GM23338 (cell line): ENCODE results near the gene DAAM2. TPM values are rescaled to one million over a fixed set of nuclear protein-coding genes. Genes with fewer than 3 reads are reported as not detected.

ENCODE experiments used
- ATAC-seq: fragments of 200-7000 bp; cut with Tn5 transposase; 3 replicates; pipeline ENCODE4 v1.9.1; 2020
- DNase-seq: peaks from one replicate; pipeline ENCODE4 v3.0.0-alpha.2; 2015; ENCODE audit warnings: low spot score
- H2AFZ ChIP-seq: fragments of 200-600 bp; sonication (generic); 2 replicates; pipeline ENCODE4 v1.8.0; 2016; ENCODE audit warnings: antibody characterized with exemption, mild to moderate bottlenecking, moderate library complexity
- H3F3A ChIP-seq: fragments of 200-600 bp; sonication (generic); replicated peaks from 2 replicates; pipeline ENCODE4 v1.8.0; 2017; ENCODE audit warnings: antibody characterized with exemption, mixed run types, low read depth
- H3K27ac ChIP-seq: fragments of 200-600 bp; sonication (generic); 2 replicates; pipeline ENCODE4 v1.6.1; 2016; ENCODE audit warnings: low read depth
- H3K27me3 ChIP-seq: fragments of 200-600 bp; sonication (generic); 2 replicates; pipeline ENCODE4 v1.8.0; 2016; ENCODE audit warnings: mild to moderate bottlenecking, mixed run types, moderate library complexity; ENCODE audit not compliant: insufficient read depth
- H3K36me3 ChIP-seq: fragments of 200-600 bp; sonication (generic); 2 replicates; pipeline ENCODE4 v1.8.0; 2016; ENCODE audit warnings: mild to moderate bottlenecking; ENCODE audit not compliant: insufficient read depth
- H3K4me1 ChIP-seq: fragments of 200-600 bp; sonication (generic); 2 replicates; pipeline ENCODE4 v1.8.0; 2016; ENCODE audit warnings: mild to moderate bottlenecking, moderate library complexity; ENCODE audit not compliant: insufficient read depth
- H3K4me2 ChIP-seq: fragments of 200-600 bp; sonication (generic); 2 replicates; pipeline ENCODE4 v1.7.1; 2017; ENCODE audit warnings: mixed run types
- H3K4me3 ChIP-seq: fragments of 200-600 bp; sonication (generic); 2 replicates; pipeline ENCODE4 v1.6.1; 2016; ENCODE audit warnings: mixed run types
- H3K79me2 ChIP-seq: fragments of 200-600 bp; sonication (generic); replicated peaks from 2 replicates; pipeline ENCODE4 v1.8.0; 2017; ENCODE audit warnings: mild to moderate bottlenecking; ENCODE audit not compliant: insufficient read depth
- H3K9me2 ChIP-seq: fragments of 200-600 bp; sonication (generic); 2 replicates; pipeline ENCODE4 v1.8.0; 2017; ENCODE audit not compliant: insufficient read depth
- H4K20me1 ChIP-seq: fragments of 200-600 bp; sonication (generic); replicated peaks from 2 replicates; pipeline ENCODE4 v1.8.0; 2017; ENCODE audit warnings: mild to moderate bottlenecking; ENCODE audit not compliant: insufficient read depth
- H3K27ac Mint-ChIP-seq: 2 replicates; pipeline ENCODE4 v1.8.0; 2020; ENCODE audit warnings: inconsistent platforms, mild to moderate bottlenecking, moderate library complexity, mixed read lengths
- H3K27me3 Mint-ChIP-seq: 3 replicates; pipeline ENCODE4 v1.8.0; 2022; ENCODE audit warnings: low read depth, mild to moderate bottlenecking, moderate library complexity, mixed read lengths, inconsistent platforms; ENCODE audit not compliant: insufficient read depth, poor library complexity
- H3K36me3 Mint-ChIP-seq: 3 replicates; pipeline ENCODE4 v1.8.0; 2021; ENCODE audit warnings: low read depth, mild to moderate bottlenecking, inconsistent platforms, moderate library complexity, mixed read lengths
- H3K4me1 Mint-ChIP-seq: 3 replicates; pipeline ENCODE4 v1.8.0; 2020; ENCODE audit warnings: mild to moderate bottlenecking, inconsistent platforms, mixed read lengths
- H3K4me3 Mint-ChIP-seq: 3 replicates; pipeline ENCODE4 v1.8.0; 2021; ENCODE audit warnings: moderate library complexity, mild to moderate bottlenecking, inconsistent platforms, mixed read lengths
- H3K9me3 Mint-ChIP-seq: 3 replicates; pipeline ENCODE4 v1.8.0; 2020; ENCODE audit warnings: moderate library complexity, mild to moderate bottlenecking, inconsistent platforms, mixed read lengths
- CREB1 ChIP-seq: fragments of 250-450 bp; sonication (Bioruptor Pico); IDR thresholded peaks from 2 replicates; pipeline ENCODE4 v1.5.0; 2020; ENCODE audit warnings: low read depth, mild to moderate bottlenecking, moderate library complexity
- CTCF ChIP-seq, 2 experiments: fragments of 200-600 bp in 1 of 2; sonication (generic) in 1 of 2; conservative IDR thresholded peaks; 2 replicates each; pipeline versions ENCODE4 v1.5.1 to v1.6.1; 2016 to 2017; ENCODE audit warnings: antibody characterized with exemption in 2 of 2, low read depth in 2 of 2, mild to moderate bottlenecking in 2 of 2, moderate library complexity in 1 of 2
- EZH2 ChIP-seq: fragments of 200-600 bp; sonication (generic); IDR thresholded peaks from one replicate; pipeline ENCODE4 v1.8.0; 2017; ENCODE audit warnings: antibody characterized with exemption, mild to moderate bottlenecking, low read depth; ENCODE audit not compliant: unreplicated experiment
- EZH2phosphoT487 ChIP-seq: fragments of 200-600 bp; sonication (generic); IDR thresholded peaks from one replicate; pipeline ENCODE4 v1.8.1; 2018; ENCODE audit warnings: antibody characterized with exemption; ENCODE audit not compliant: unreplicated experiment
- JUNB ChIP-seq: IDR thresholded peaks from one replicate; pipeline ENCODE4 v1.6.1; 2016; ENCODE audit warnings: antibody characterized with exemption; ENCODE audit not compliant: unreplicated experiment
- NANOG ChIP-seq: IDR thresholded peaks from 2 replicates; pipeline ENCODE4 v1.6.1; 2016; ENCODE audit warnings: antibody characterized with exemption, borderline replicate concordance
- POLR2AphosphoS5 ChIP-seq: IDR thresholded peaks from 2 replicates; pipeline ENCODE4 v1.6.1; 2016; ENCODE audit warnings: antibody characterized with exemption, low read depth
- REST ChIP-seq: IDR thresholded peaks from one replicate; pipeline ENCODE4 v1.6.1; 2018; ENCODE audit warnings: antibody characterized with exemption; ENCODE audit not compliant: unreplicated experiment
- STAT1 ChIP-seq: IDR thresholded peaks from one replicate; pipeline ENCODE4 v1.6.1; 2016; ENCODE audit warnings: antibody characterized with exemption; ENCODE audit not compliant: unreplicated experiment
- ZNF114 ChIP-seq: fragments of 250-450 bp; sonication (Bioruptor Pico); IDR thresholded peaks from 2 replicates; pipeline ENCODE4 v1.5.0; 2020; ENCODE audit warnings: mild to moderate bottlenecking, moderate library complexity
- ZNF331 ChIP-seq: fragments of 250-450 bp; sonication (Bioruptor Pico); IDR thresholded peaks from 2 replicates; pipeline ENCODE4 v1.5.0; 2020; ENCODE audit warnings: low read depth, mild to moderate bottlenecking, moderate library complexity
- polyA plus RNA-seq: library from polyadenylated mRNA; unstranded; fragments of >200 nt; fragmentation: Nextera tagmentation; extraction: Ambion mirVana; gene quantifications from 2 replicates; pipeline ENCODE4 v1.2.1, GENCODE V29; 2016
- total RNA-seq: library from RNA; depleted of rRNA; stranded (reverse); fragments of >200 nt; shearing (Covaris generic); gene quantifications from 2 replicates; pipeline ENCODE4 v1.2.3, GENCODE V29; 2014
- TF ChIP-seq, protein P1 (sequence below): fragments of 250-450 bp; sonication (Bioruptor Pico); IDR thresholded peaks from 2 replicates; pipeline ENCODE4 v1.5.0; 2020; ENCODE audit warnings: mild to moderate bottlenecking, moderate library complexity

DAAM2 gene
- total and polyA plus RNA-seq, 2 experiments from 2014 or later, result 1.4 to 4.9 TPM

DNA sequence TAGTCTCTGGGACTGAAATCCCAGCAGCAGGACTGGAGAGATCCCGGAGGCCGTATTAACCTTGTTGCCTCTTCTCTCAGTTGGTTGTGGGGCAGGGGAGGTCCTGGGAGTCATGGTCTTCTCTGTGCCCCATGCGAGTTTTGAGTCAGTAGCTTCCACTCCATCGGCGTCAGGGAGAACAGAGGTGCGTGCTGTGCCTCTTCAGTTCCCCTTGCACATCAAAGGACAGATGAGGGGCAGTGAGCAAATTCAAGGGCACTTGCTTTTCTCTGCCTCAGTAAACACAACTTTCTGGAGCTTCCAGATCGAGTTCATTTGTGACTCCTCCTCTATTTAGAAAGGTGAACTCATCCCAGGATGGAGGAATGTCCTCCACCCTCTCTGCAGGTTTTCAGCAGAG, 93.5 kb downstream of the DAAM2 start:
- TF ChIP-seq CTCF (conservative IDR thresholded peaks at IDR 0.05; ENCODE audit: low read depth in 2 of 2) (no peak), ZNF114 (CRISPR knock-in tag) (no peak), EZH2 (no peak), NANOG (no peak), ZNF331 (no peak), STAT1 (no peak), POLR2AphosphoS5 (no peak), REST (no peak), CREB1 (CRISPR knock-in tag) (no peak), EZH2phosphoT487 (no peak), JUNB (no peak)
- TF ChIP-seq, protein P1, sequence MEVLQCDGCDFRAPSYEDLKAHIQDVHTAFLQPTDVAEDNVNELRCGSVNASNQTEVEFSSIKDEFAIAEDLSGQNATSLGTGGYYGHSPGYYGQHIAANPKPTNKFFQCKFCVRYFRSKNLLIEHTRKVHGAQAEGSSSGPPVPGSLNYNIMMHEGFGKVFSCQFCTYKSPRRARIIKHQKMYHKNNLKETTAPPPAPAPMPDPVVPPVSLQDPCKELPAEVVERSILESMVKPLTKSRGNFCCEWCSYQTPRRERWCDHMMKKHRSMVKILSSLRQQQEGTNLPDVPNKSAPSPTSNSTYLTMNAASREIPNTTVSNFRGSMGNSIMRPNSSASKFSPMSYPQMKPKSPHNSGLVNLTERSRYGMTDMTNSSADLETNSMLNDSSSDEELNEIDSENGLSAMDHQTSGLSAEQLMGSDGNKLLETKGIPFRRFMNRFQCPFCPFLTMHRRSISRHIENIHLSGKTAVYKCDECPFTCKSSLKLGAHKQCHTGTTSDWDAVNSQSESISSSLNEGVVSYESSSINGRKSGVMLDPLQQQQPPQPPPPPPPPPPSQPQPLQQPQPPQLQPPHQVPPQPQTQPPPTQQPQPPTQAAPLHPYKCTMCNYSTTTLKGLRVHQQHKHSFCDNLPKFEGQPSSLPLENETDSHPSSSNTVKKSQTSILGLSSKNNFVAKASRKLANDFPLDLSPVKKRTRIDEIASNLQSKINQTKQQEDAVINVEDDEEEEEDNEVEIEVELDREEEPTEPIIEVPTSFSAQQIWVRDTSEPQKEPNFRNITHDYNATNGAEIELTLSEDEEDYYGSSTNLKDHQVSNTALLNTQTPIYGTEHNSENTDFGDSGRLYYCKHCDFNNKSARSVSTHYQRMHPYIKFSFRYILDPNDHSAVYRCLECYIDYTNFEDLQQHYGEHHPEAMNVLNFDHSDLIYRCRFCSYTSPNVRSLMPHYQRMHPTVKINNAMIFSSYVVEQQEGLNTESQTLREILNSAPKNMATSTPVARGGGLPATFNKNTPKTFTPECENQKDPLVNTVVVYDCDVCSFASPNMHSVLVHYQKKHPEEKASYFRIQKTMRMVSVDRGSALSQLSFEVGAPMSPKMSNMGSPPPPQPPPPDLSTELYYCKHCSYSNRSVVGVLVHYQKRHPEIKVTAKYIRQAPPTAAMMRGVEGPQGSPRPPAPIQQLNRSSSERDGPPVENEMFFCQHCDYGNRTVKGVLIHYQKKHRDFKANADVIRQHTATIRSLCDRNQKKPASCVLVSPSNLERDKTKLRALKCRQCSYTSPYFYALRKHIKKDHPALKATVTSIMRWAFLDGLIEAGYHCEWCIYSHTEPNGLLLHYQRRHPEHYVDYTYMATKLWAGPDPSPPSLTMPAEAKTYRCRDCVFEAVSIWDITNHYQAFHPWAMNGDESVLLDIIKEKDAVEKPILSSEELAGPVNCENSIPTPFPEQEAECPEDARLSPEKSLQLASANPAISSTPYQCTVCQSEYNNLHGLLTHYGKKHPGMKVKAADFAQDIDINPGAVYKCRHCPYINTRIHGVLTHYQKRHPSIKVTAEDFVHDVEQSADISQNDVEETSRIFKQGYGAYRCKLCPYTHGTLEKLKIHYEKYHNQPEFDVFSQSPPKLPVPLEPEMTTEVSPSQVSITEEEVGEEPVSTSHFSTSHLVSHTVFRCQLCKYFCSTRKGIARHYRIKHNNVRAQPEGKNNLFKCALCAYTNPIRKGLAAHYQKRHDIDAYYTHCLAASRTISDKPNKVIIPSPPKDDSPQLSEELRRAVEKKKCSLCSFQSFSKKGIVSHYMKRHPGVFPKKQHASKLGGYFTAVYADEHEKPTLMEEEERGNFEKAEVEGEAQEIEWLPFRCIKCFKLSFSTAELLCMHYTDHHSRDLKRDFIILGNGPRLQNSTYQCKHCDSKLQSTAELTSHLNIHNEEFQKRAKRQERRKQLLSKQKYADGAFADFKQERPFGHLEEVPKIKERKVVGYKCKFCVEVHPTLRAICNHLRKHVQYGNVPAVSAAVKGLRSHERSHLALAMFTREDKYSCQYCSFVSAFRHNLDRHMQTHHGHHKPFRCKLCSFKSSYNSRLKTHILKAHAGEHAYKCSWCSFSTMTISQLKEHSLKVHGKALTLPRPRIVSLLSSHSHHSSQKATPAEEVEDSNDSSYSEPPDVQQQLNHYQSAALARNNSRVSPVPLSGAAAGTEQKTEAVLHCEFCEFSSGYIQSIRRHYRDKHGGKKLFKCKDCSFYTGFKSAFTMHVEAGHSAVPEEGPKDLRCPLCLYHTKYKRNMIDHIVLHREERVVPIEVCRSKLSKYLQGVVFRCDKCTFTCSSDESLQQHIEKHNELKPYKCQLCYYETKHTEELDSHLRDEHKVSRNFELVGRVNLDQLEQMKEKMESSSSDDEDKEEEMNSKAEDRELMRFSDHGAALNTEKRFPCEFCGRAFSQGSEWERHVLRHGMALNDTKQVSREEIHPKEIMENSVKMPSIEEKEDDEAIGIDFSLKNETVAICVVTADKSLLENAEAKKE (CRISPR knock-in tag), result no peak
- H3K27ac Mint-ChIP-seq, result no peak overlapping the region; the same call in 1 of the 2 replicates
- no peaks in the 10 kb centered on the region for H3K4me1 Mint-ChIP-seq
- H3K36me3 Mint-ChIP-seq, result no peaks in the 10 kb centered on the region
- Histone ChIP-seq H3K79me2 (no peaks in the 10 kb centered on the region), H3F3A (no peaks in the 10 kb centered on the region), H4K20me1 (no peaks in the 10 kb centered on the region), H3K4me3 (no peak overlapping the region), H3K4me1 (no peaks in the 10 kb centered on the region), H2AFZ (no peak overlapping the region), H3K27ac (no peak overlapping the region), H3K27me3 (no peaks in the 10 kb centered on the region), H3K36me3 (no peaks in the 10 kb centered on the region), H3K4me2 (no peak overlapping the region), H3K9me2 (no peaks in the 10 kb centered on the region)
- no peaks in the 10 kb centered on the region for H3K9me3 Mint-ChIP-seq
- no peak for ATAC-seq
- DNase-seq, result no peak
- no peak overlapping the region for H3K4me3 Mint-ChIP-seq
- H3K27me3 Mint-ChIP-seq, result peaks cover 2% of the 10 kb centered on the region
